PFSK-1 (cell line): ENCODE results near the gene SORCS1.

Source experiments
- FOXP2 ChIP-seq: optimal IDR thresholded peaks from 2 replicates; pipeline ENCODE3; 2011; ENCODE audit warnings: borderline replicate concordance, control low read depth, inconsistent platforms; ENCODE audit not compliant: insufficient read depth; ENCODE audit errors: extremely low read length, extremely low read depth
- POLR2AphosphoS5 ChIP-seq: IDR thresholded peaks from 2 replicates; pipeline ENCODE4 v1.6.1; 2012; ENCODE audit warnings: low read depth, mild to moderate bottlenecking, control low read depth, low read length, moderate library complexity
- SIN3A ChIP-seq: IDR thresholded peaks from 2 replicates; pipeline ENCODE4 v1.6.1; 2012; ENCODE audit warnings: mild to moderate bottlenecking, low read length, moderate library complexity, borderline replicate concordance; ENCODE audit not compliant: insufficient read depth
- TAF1 ChIP-seq: IDR thresholded peaks from 2 replicates; pipeline ENCODE4 v1.6.1; 2012; ENCODE audit warnings: low read length, control low read depth, borderline replicate concordance; ENCODE audit not compliant: insufficient read depth
- TF ChIP-seq, protein P1 (sequence below), 2 experiments: IDR thresholded peaks; 2 replicates each; pipeline versions ENCODE4 v1.6.1 to v1.8.0; 2011 to 2012; ENCODE audit warnings: low read depth in 2 of 2, low read length in 2 of 2, control low read depth in 1 of 2, inconsistent platforms in 1 of 2, mild to moderate bottlenecking in 1 of 2, moderate library complexity in 1 of 2; ENCODE audit not compliant: insufficient read depth in 1 of 2

Gene SORCS1

DNA sequence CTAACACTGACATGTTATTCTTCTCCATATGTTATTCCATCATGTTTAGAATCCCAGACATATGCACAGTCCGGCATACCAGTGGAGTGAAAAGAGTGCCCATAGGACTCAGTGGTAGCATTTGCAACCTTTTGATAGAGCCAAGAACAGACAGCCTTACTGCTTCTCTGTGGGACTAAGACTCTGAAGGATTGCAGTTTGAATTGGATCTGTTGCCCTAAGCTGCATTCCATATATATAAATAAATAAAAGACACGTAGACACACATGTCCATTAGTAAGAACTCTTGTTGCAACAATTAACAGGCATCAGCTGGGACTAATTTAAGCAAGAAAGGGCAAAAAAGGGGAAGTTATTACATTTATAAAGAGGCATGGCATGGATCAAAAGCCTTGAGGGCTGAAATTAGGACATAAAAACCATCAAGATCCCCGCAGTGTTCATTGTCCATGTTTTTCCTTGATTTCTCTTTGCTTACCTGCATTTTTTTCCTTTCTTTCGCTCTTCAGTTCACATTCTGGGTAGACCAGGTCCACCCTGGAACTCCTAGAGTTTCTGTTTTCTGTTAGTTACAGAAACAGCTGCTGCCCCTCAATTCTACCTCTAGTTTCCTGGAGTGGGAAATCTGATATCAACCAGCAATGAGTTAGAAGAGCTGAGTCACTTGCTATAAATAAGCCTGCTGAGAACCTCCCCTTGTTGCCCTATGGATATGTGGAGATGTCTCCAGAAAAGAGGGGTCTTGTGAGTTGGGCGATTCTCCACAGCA, 132.4 kb downstream of the SORCS1 start:
- TF ChIP-seq, protein P1, sequence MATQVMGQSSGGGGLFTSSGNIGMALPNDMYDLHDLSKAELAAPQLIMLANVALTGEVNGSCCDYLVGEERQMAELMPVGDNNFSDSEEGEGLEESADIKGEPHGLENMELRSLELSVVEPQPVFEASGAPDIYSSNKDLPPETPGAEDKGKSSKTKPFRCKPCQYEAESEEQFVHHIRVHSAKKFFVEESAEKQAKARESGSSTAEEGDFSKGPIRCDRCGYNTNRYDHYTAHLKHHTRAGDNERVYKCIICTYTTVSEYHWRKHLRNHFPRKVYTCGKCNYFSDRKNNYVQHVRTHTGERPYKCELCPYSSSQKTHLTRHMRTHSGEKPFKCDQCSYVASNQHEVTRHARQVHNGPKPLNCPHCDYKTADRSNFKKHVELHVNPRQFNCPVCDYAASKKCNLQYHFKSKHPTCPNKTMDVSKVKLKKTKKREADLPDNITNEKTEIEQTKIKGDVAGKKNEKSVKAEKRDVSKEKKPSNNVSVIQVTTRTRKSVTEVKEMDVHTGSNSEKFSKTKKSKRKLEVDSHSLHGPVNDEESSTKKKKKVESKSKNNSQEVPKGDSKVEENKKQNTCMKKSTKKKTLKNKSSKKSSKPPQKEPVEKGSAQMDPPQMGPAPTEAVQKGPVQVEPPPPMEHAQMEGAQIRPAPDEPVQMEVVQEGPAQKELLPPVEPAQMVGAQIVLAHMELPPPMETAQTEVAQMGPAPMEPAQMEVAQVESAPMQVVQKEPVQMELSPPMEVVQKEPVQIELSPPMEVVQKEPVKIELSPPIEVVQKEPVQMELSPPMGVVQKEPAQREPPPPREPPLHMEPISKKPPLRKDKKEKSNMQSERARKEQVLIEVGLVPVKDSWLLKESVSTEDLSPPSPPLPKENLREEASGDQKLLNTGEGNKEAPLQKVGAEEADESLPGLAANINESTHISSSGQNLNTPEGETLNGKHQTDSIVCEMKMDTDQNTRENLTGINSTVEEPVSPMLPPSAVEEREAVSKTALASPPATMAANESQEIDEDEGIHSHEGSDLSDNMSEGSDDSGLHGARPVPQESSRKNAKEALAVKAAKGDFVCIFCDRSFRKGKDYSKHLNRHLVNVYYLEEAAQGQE (IDR thresholded peaks at IDR 0.05; ENCODE audit: insufficient read depth in 1 of 2, low read depth in 2 of 2, low read length in 2 of 2) = no peak
- TF ChIP-seq TAF1 (no peak), POLR2AphosphoS5 (no peak), SIN3A (no peak), FOXP2 (no peak)

GRCh38 chr10:107028236-107028635, 136.3 kb downstream of the SORCS1 start:
- no peak for TF ChIP-seq SIN3A
- TF ChIP-seq FOXP2 = no peak
- TF ChIP-seq TAF1 = no peak
- TF ChIP-seq, protein P1 (IDR thresholded peaks at IDR 0.05; ENCODE audit: insufficient read depth in 1 of 2, low read depth in 2 of 2, low read length in 2 of 2) = no peak
- TF ChIP-seq POLR2AphosphoS5 = no peak

DNA sequence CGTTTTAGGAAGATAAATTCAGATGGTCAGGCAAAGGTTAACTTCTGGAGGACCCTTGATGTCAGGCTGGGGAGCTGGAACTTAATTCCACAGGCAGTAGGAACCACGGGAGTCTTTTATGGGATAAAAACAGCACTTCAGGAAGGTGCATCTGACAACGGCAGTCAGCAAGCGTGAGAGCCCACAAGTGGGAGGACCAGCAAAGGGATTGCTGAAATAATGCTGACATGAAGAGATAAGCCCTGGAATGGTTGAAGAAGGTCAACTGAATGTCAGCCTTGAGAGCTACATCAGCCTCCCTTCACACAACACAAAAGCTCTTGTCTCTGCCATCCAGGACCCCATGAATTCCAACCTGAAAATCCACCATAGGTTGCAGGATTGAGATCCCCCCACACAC, 138.8 kb downstream of the SORCS1 start:
- TF ChIP-seq POLR2AphosphoS5 = no peak
- TF ChIP-seq, protein P1 (IDR thresholded peaks at IDR 0.05; ENCODE audit: insufficient read depth in 1 of 2, low read depth in 2 of 2, low read length in 2 of 2) = no peak
- no peak for TF ChIP-seq TAF1
- TF ChIP-seq FOXP2 = no peak
- no peak for TF ChIP-seq SIN3A

DNA sequence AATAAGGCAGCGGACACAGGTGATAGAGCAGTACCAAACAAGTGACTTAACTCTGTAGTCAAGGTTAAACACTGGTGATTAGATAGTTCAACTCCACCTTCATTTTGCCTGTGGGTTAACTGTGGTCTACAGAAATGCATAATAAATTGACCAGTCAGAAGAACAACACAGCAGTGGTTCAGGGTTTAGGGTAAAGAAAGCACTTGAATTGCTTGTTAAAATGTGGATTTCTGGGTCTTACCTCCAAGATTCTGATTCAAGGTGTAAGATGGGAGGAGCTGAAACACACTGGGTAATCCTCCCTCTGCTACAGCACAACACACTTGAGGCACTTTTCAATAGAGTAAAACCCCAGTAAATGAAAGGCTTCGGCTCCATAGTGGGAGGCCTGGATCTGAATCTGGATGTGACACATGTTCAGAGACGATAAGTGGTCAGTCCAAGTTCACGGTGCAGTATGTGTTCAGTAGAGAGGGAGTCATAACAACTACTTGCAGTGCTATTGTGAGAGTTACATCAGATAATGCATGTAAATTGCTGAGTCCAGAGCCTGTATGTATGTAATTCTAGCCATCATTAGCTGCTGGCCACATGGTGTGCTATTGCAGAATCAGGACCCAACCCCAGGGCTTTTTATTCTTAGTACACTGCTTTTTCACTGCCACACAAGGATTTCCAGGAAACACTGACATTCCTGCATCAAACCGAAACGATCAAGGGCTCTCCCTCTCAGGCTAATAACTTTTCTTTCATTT, 141.7 kb downstream of the SORCS1 start:
- no peak for TF ChIP-seq POLR2AphosphoS5
- TF ChIP-seq TAF1 = no peak
- no peak for TF ChIP-seq FOXP2
- TF ChIP-seq, protein P1 (IDR thresholded peaks at IDR 0.05; ENCODE audit: insufficient read depth in 1 of 2, low read depth in 2 of 2, low read length in 2 of 2) = no peak
- no peak for TF ChIP-seq SIN3A
